A549 (cell line): ENCODE data around the gene EID2. TPM values are rescaled to one million over a fixed set of nuclear protein-coding genes. Genes with fewer than 3 reads are reported as not detected.
A peak's percentile ranks its signal among the peaks of the same experiment; 100 is the strongest.

Source experiments
- ATAC-seq, 2 experiments: fragments of 200-7000 bp in 1 of 2; fragments of >200 bp in 1 of 2; cut with Nextera tagmentation in 1 of 2; cut with Tn5 transposase in 1 of 2; 3 replicates each; pipeline versions ENCODE4 v1.8.0 to v1.9.1; 2018 to 2020; ENCODE audit warnings: mild to moderate bottlenecking in 1 of 2, moderate library complexity in 1 of 2
- CTCF ChIA-PET: fragments of 300-600 bp; sonication (Branson Sonifier 250); formaldehyde crosslinking; extraction: SDS; loops from one replicate; lab custom pipeline; 2021; ENCODE audit warnings: antibody characterized with exemption, inconsistent platforms; lab: Yijun Ruan, JAX
- POLR2A ChIA-PET: fragments of 350-600 bp; formaldehyde crosslinking; extraction: SDS; loops from one replicate; lab custom pipeline; 2021; ENCODE audit warnings: antibody characterized with exemption, inconsistent platforms; lab: Yijun Ruan, JAX
- DNase-seq, 2 experiments: peaks; one replicate each; pipeline versions ENCODE4 v3.0.0 to v3.0.0-alpha.2; 2011 to 2016; ENCODE audit warnings: low read depth in 1 of 2, low spot score in 1 of 2
- FAIRE-seq: peaks from 2 replicates; lab custom pipeline; 2011; peaks lifted over from hg19 to GRCh38; lab: Jason Lieb, UNC
- H3K27ac ChIP-seq, 2 experiments: fragments of >200 bp; sonication (Bioruptor Twin); formaldehyde crosslinking; 3 replicates each; pipeline ENCODE4 v1.5.1; 2016 to 2017
- H3K4me1 ChIP-seq: fragments of >200 bp; sonication (Bioruptor Twin); formaldehyde crosslinking; 3 replicates; pipeline ENCODE4 v1.6.1; 2016
- H3K4me2 ChIP-seq: fragments of >200 bp; sonication (Bioruptor Twin); formaldehyde crosslinking; 3 replicates; pipeline ENCODE4 v1.6.1; 2016
- H3K4me3 ChIP-seq: fragments of >200 bp; sonication (Bioruptor Twin); formaldehyde crosslinking; 3 replicates; pipeline ENCODE4 v1.5.1; 2016
- H3K9me3 ChIP-seq: fragments of >200 bp; sonication (Bioruptor Twin); formaldehyde crosslinking; 3 replicates; pipeline ENCODE4 v1.6.1; 2016
- BHLHE40 ChIP-seq: IDR thresholded peaks from 2 replicates; pipeline ENCODE4 v1.6.1; 2012; ENCODE audit warnings: low read depth, low read length, inconsistent platforms
- CBX2 ChIP-seq: fragments of 200-600 bp; sonication (generic); IDR thresholded peaks from 2 replicates; pipeline ENCODE4 v1.6.1; 2016; ENCODE audit warnings: low read depth, mild to moderate bottlenecking, borderline replicate concordance
- CHD2 ChIP-seq: fragments of 150-350 bp; IDR thresholded peaks from 2 replicates; pipeline ENCODE4 v1.6.1; 2014; ENCODE audit warnings: low read length; ENCODE audit not compliant: partially characterized antibody
- EP300 ChIP-seq, 2 experiments: fragments of >200 bp; sonication (Bioruptor Twin); formaldehyde crosslinking; IDR thresholded peaks; 2 replicates in 1 of 2; 3 replicates in 1 of 2; pipeline ENCODE4 v1.6.1; 2016 to 2017
- ESRRA ChIP-seq: fragments of 150-350 bp; IDR thresholded peaks from 2 replicates; pipeline ENCODE4 v1.6.1; 2014; ENCODE audit warnings: mild to moderate bottlenecking, low read length, borderline replicate concordance
- FOSL2 ChIP-seq, 2 experiments: fragments of 450-650 bp in 1 of 2; fragments of >200 bp in 1 of 2; sonication (Bioruptor Twin) in 1 of 2; formaldehyde crosslinking; IDR thresholded peaks; 2 replicates each; pipeline versions ENCODE4 v1.5.0 to v1.6.1; 2016 to 2020; ENCODE audit warnings: mild to moderate bottlenecking in 1 of 2, moderate library complexity in 1 of 2
- HDAC2 ChIP-seq: fragments of 200-600 bp; sonication (generic); IDR thresholded peaks from 2 replicates; pipeline ENCODE4 v1.6.1; 2016
- HOXA7 ChIP-seq: fragments of 250-450 bp; sonication (Bioruptor Pico); IDR thresholded peaks from 2 replicates; pipeline ENCODE4 v1.5.0; 2020; ENCODE audit warnings: mild to moderate bottlenecking, moderate library complexity
- HOXB5 ChIP-seq: fragments of 250-450 bp; sonication (Bioruptor Pico); IDR thresholded peaks from 2 replicates; pipeline ENCODE4 v1.5.0; 2020; ENCODE audit warnings: mild to moderate bottlenecking, moderate library complexity
- JUN ChIP-seq, 2 experiments: fragments of >200 bp; sonication (Bioruptor Twin); formaldehyde crosslinking; IDR thresholded peaks; 2 replicates in 1 of 2; 3 replicates in 1 of 2; pipeline ENCODE4 v1.6.1; 2016 to 2017
- JUNB ChIP-seq: fragments of >200 bp; sonication (Bioruptor Twin); formaldehyde crosslinking; IDR thresholded peaks from 2 replicates; pipeline ENCODE4 v1.6.1; 2016
- KDM1A ChIP-seq: fragments of 200-600 bp; sonication (generic); IDR thresholded peaks from 2 replicates; pipeline ENCODE4 v1.6.1; 2016; ENCODE audit warnings: low read depth, mild to moderate bottlenecking
- KDM5A ChIP-seq: fragments of 200-600 bp; sonication (generic); IDR thresholded peaks from 2 replicates; pipeline ENCODE4 v1.6.1; 2016; ENCODE audit warnings: antibody characterized with exemption, mild to moderate bottlenecking
- MAZ ChIP-seq: fragments of 150-350 bp; IDR thresholded peaks from 2 replicates; pipeline ENCODE4 v1.6.1; 2014; ENCODE audit warnings: antibody characterized with exemption, low read depth, low read length, borderline replicate concordance
- MYC ChIP-seq: IDR thresholded peaks from 2 replicates; pipeline ENCODE4 v1.6.1; 2012; ENCODE audit warnings: mild to moderate bottlenecking, inconsistent platforms, low read length, improper control_type of control experiment, borderline replicate concordance
- NPAS2 ChIP-seq: fragments of 250-450 bp; sonication (Bioruptor Pico); IDR thresholded peaks from 2 replicates; pipeline ENCODE4 v1.8.0; 2022; ENCODE audit warnings: mild to moderate bottlenecking, moderate library complexity, borderline replicate concordance
- PHF8 ChIP-seq: fragments of 200-600 bp; sonication (generic); IDR thresholded peaks from 2 replicates; pipeline ENCODE4 v1.6.1; 2016; ENCODE audit warnings: low read depth, mild to moderate bottlenecking, antibody characterized with exemption, moderate library complexity, borderline replicate concordance
- RFX5 ChIP-seq: fragments of 450-650 bp; IDR thresholded peaks from 2 replicates; pipeline ENCODE4 v1.7.1; 2014; ENCODE audit warnings: antibody characterized with exemption, mild to moderate bottlenecking, moderate library complexity
- ZC3H11A ChIP-seq: fragments of 450-650 bp; IDR thresholded peaks from 2 replicates; pipeline ENCODE4 v1.6.1; 2014; ENCODE audit warnings: antibody characterized with exemption, mild to moderate bottlenecking
- ZFP36 ChIP-seq: fragments of 450-650 bp; IDR thresholded peaks from 2 replicates; pipeline ENCODE4 v1.6.1; 2014; ENCODE audit warnings: borderline replicate concordance; ENCODE audit not compliant: partially characterized antibody
- ZNF302 ChIP-seq: fragments of 250-450 bp; sonication (Bioruptor Pico); IDR thresholded peaks from 2 replicates; pipeline ENCODE4 v1.9.0; 2021; ENCODE audit warnings: inconsistent platforms, mild to moderate bottlenecking, moderate library complexity
- WGBS: methylation state at CpG from one replicate; pipeline ENCODE4 v1.1.6; 2017; ENCODE audit errors: missing lambda C conversion rate; 5-methylcytosine and 5-hydroxymethylcytosine counted together
- polyA plus RNA-seq, 4 experiments: library from polyadenylated mRNA; depleted of rRNA in 3 of 4; stranded (reverse); fragments of >200 nt; fragmentation: RNase III in 1 of 4; extraction: RNeasy Plus Mini Kit Qiagen cat#74134 plus additional on column Dnase treatment in 1 of 4; gene quantifications; 2 replicates in 3 of 4; 3 replicates in 1 of 4; pipeline ENCODE4 v1.2.3, GENCODE V29; 2011 to 2017
- TF ChIP-seq, protein P1 (sequence below): fragments of 200-600 bp; sonication (generic); IDR thresholded peaks from 2 replicates; pipeline ENCODE4 v1.6.1; 2016; ENCODE audit warnings: antibody characterized with exemption, mild to moderate bottlenecking, moderate library complexity
- TF ChIP-seq, protein P2 (sequence below): fragments of 450-650 bp; IDR thresholded peaks from 2 replicates; pipeline ENCODE4 v1.6.1; 2014; ENCODE audit warnings: antibody characterized with exemption

EID2 gene
- polyA plus RNA-seq, 2 of the 4 experiments (the other 2 are of a cell fraction), result 26.1 to 53.0 TPM

DNA sequence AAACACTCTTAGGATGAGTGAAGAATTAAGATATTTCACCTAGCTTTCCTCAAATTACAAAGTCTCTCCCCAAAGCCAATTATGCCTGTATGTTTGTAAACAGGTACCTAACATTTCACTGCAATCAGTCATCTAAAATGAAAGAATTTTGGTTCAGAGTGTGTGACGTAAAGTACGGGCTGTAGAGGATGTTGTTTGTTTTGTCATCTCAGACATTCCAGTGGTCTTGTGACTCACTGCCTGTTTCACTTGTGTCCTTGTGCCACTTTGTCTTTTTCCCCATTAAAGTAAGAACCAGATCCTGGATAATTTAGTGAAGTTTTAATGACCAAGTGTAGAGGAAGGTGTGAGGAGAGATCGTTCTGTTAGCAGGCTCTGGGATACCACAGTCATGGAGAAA lies 28.6 kb upstream of the EID2 start:
- H3K27ac ChIP-seq, result no peak overlapping the region
- DNase-seq, result peak; percentile 27 to 37
- H3K9me3 ChIP-seq, result peaks cover 9% of the 10 kb centered on the region; the same call in 1 of the 3 replicates
- ChIA-PET CTCF (interaction anchor here (0.9 to 2.7 kb wide), 3 partner anchors 17 to 104 kb away, joined by 3 to 14 read pairs (median 4); no protein-coding TSS in a partner anchor), POLR2A (no interaction called here)
- no peak for TF ChIP-seq RFX5
- TF ChIP-seq FOSL2 (IDR thresholded peaks at IDR 0.05), result no peak
- TF ChIP-seq FOSL2 (CRISPR knock-in tag; IDR thresholded peaks at IDR 0.05), result peak; percentile 60
- no peak for TF ChIP-seq CBX2
- TF ChIP-seq PHF8, result no peak
- TF ChIP-seq, all 56 proteins: peak for 1
- H3K4me1 ChIP-seq, result peaks cover 7% of the 10 kb centered on the region; the same call in 2 of the 3 replicates
- peak in 1 of 2 experiments; percentile 43; a peak in 2 of 6 replicates for ATAC-seq
- FAIRE-seq, result peak; percentile 99
- 6% methylated on average over 3 of the region's 3 CpGs for WGBS
- no peak overlapping the region for H3K4me3 ChIP-seq
- peak overlapping the region; percentile 43 for H3K4me2 ChIP-seq

DNA sequence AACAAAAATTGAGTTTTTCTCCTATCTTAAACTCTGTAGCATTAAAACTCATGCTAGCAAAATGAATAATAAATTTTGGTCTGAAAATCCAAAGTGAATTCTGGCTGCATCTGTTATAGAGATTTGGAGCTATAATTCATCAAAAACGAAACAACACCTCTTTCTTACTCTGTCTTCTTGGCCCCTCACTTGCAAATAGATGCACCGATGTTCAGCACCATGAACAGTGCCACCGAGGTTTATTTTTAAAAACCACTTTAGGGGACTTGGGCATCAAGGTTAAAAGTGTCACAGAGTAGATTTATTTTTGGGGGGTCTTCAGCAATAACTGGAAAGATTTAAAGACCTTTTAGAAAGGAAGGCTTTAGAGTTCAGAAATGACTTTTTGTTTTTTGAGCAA lies 26.1 kb upstream of the EID2 start:
- no peak overlapping the region for H3K27ac ChIP-seq
- H3K4me1 ChIP-seq, result peaks cover 7% of the 10 kb centered on the region; the same call in 2 of the 3 replicates
- H3K4me3 ChIP-seq, result no peak overlapping the region
- DNase-seq, result no peak
- H3K4me2 ChIP-seq, result no peak overlapping the region
- POLR2A ChIA-PET, result no interaction called here
- TF ChIP-seq JUNB (no peak), ZNF302 (no peak), HOXA7 (CRISPR knock-in tag) (no peak), HDAC2 (no peak)
- TF ChIP-seq, protein P1, sequence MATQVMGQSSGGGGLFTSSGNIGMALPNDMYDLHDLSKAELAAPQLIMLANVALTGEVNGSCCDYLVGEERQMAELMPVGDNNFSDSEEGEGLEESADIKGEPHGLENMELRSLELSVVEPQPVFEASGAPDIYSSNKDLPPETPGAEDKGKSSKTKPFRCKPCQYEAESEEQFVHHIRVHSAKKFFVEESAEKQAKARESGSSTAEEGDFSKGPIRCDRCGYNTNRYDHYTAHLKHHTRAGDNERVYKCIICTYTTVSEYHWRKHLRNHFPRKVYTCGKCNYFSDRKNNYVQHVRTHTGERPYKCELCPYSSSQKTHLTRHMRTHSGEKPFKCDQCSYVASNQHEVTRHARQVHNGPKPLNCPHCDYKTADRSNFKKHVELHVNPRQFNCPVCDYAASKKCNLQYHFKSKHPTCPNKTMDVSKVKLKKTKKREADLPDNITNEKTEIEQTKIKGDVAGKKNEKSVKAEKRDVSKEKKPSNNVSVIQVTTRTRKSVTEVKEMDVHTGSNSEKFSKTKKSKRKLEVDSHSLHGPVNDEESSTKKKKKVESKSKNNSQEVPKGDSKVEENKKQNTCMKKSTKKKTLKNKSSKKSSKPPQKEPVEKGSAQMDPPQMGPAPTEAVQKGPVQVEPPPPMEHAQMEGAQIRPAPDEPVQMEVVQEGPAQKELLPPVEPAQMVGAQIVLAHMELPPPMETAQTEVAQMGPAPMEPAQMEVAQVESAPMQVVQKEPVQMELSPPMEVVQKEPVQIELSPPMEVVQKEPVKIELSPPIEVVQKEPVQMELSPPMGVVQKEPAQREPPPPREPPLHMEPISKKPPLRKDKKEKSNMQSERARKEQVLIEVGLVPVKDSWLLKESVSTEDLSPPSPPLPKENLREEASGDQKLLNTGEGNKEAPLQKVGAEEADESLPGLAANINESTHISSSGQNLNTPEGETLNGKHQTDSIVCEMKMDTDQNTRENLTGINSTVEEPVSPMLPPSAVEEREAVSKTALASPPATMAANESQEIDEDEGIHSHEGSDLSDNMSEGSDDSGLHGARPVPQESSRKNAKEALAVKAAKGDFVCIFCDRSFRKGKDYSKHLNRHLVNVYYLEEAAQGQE, result peak; percentile 79
- TF ChIP-seq, all 56 proteins: peak for 1
- WGBS, result 11% methylated on average over 3 of the region's 3 CpGs
- ATAC-seq, result no peak
- CTCF ChIA-PET, result interaction anchor here (0.6 to 8.2 kb wide), 5 partner anchors 12 to 1432 kb away, joined by 3 to 80 read pairs (median 4); no protein-coding TSS in a partner anchor
- no peaks in the 10 kb centered on the region for H3K9me3 ChIP-seq
- FAIRE-seq, result no peak

DNA sequence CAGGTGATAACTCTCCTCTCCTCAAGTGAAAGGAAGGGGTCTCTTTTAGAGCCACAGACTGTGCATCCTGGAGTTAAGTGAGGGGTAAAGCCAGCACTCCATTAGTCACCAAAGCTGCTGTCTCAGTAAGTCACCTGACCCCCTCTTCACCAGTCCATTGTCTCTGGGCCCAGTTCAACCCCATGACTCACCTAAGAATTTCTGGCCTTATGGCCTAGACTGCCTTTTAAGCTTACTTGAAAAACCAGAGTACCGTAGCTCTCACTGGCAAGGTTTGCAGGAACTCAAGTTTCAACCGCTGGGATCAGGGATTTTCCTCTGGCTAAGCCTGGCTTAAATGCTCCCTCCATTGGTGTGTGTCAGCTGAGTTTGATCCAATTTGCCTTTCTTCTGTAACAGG lies 23.4 kb upstream of the EID2 start:
- Histone ChIP-seq H3K27ac (no peak overlapping the region), H3K4me3 (no peak overlapping the region), H3K9me3 (no peaks in the 10 kb centered on the region), H3K4me2 (no peak overlapping the region), H3K4me1 (peaks cover 1% of the 10 kb centered on the region; the same call in 2 of the 3 replicates)
- FAIRE-seq, result peak; percentile 98
- TF ChIP-seq MAZ (no peak), BHLHE40 (no peak)
- TF ChIP-seq, protein P2, sequence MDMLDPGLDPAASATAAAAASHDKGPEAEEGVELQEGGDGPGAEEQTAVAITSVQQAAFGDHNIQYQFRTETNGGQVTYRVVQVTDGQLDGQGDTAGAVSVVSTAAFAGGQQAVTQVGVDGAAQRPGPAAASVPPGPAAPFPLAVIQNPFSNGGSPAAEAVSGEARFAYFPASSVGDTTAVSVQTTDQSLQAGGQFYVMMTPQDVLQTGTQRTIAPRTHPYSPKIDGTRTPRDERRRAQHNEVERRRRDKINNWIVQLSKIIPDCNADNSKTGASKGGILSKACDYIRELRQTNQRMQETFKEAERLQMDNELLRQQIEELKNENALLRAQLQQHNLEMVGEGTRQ, result peak; percentile 39; the same call in 1 of the 2 replicates
- ATAC-seq, result peak; percentile 25 to 64; a peak in 3 of 6 replicates
- WGBS, result 31% methylated on average over 2 of the region's 2 CpGs
- DNase-seq, result peak in 1 of 2 experiments; percentile 41
- ChIA-PET POLR2A (no interaction called here), CTCF (interaction anchor here (0.8 to 25.5 kb wide), 4 partner anchors 11 to 144 kb away, joined by 3 to 585 read pairs (median 42); no protein-coding TSS in a partner anchor)

DNA sequence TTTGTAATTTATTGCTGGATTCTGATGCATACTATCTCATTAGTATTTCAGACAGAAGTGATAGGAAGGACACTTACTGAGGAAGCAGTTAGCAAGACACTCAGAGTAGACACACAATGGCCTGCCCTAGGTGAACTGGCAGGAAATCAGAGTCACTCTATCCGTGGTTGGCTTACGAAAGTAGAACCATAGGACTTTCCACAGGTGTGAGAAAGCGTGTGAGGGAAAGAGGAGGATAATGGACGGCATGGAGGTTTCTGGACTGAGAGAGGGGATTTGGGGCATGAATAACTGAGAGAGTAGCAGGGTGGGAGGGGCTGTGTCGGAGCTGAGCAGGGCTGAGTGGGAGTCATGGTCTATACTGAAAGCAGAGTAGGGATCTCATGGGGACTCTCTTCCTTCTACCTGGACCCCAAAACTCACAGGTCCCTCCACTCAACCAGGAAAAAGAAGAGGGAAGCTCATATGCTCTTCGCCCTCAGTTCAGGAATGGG lies 18.7 kb upstream of the EID2 start:
- ChIA-PET CTCF (interaction anchor here (1.3 to 25.5 kb wide), 5 partner anchors 6 to 116 kb away, joined by 3 to 585 read pairs (median 4); no protein-coding TSS in a partner anchor), POLR2A (no interaction called here)
- TF ChIP-seq ZFP36, result no peak
- TF ChIP-seq MYC, result no peak
- no peak for TF ChIP-seq ZC3H11A
- TF ChIP-seq JUN (IDR thresholded peaks at IDR 0.05), result no peak
- no peak for TF ChIP-seq KDM1A
- TF ChIP-seq ESRRA, result no peak
- no peak for TF ChIP-seq NPAS2 (CRISPR knock-in tag)
- no peak for TF ChIP-seq JUNB
- TF ChIP-seq HOXB5, result no peak
- no peak for TF ChIP-seq KDM5A
- no peak for TF ChIP-seq EP300 (IDR thresholded peaks at IDR 0.05)
- TF ChIP-seq CBX2, result no peak
- TF ChIP-seq CHD2, result no peak
- ATAC-seq (no peak), DNase-seq (no peak), FAIRE-seq (no peak)
- no peaks in the 10 kb centered on the region for H3K9me3 ChIP-seq
- WGBS, result 64% methylated on average over 6 of the region's 6 CpGs
- H3K4me2 ChIP-seq, result no peak overlapping the region
- no peak overlapping the region for H3K4me3 ChIP-seq
- no peak overlapping the region for H3K27ac ChIP-seq
- no peaks in the 10 kb centered on the region for H3K4me1 ChIP-seq
